HepG2 (cell line): ENCODE results near the gene SEC16A. TPM values are rescaled to one million over a fixed set of nuclear protein-coding genes. Genes with fewer than 3 reads are reported as not detected.

Experiments
- ATF2 ChIP-seq: sonication (generic); formaldehyde crosslinking; IDR thresholded peaks from 2 replicates; pipeline ENCODE4 v1.4.0; 2020; ENCODE audit warnings: missing genetic modification reagents
- ATRX ChIP-seq: sonication (generic); formaldehyde crosslinking; IDR thresholded peaks from 2 replicates; pipeline ENCODE4 v1.4.0; 2020; ENCODE audit warnings: missing genetic modification reagents, borderline replicate concordance
- CBX1 ChIP-seq: IDR thresholded peaks from one replicate; pipeline ENCODE4 v1.6.1; 2016; ENCODE audit warnings: antibody characterized with exemption, low read depth
- CREB1 ChIP-seq, 2 experiments: fragments of 450-650 bp in 1 of 2; IDR thresholded peaks; 2 replicates each; pipeline ENCODE4 v1.6.1; 2016 to 2017; ENCODE audit warnings: control low read depth in 1 of 2, mild to moderate bottlenecking in 1 of 2, missing compliant biosample characterization in 1 of 2, missing genetic modification characterization in 1 of 2
- FUBP1 ChIP-seq: sonication (generic); formaldehyde crosslinking; IDR thresholded peaks from 2 replicates; pipeline ENCODE4 v1.5.1; 2020; ENCODE audit warnings: missing genetic modification reagents, mild to moderate bottlenecking, borderline replicate concordance
- HDAC1 ChIP-seq: sonication (generic); formaldehyde crosslinking; IDR thresholded peaks from 2 replicates; pipeline ENCODE4 v1.5.1; 2020; ENCODE audit warnings: mild to moderate bottlenecking, missing genetic modification reagents
- HOXD1 ChIP-seq: sonication (generic); formaldehyde crosslinking; IDR thresholded peaks from 2 replicates; pipeline ENCODE4 v1.5.0; 2020; ENCODE audit warnings: missing genetic modification reagents
- PHF20 ChIP-seq: sonication (generic); formaldehyde crosslinking; IDR thresholded peaks from 2 replicates; pipeline ENCODE4 v1.5.0; 2020; ENCODE audit warnings: mild to moderate bottlenecking, missing genetic modification reagents
- RFX5 ChIP-seq: IDR thresholded peaks from 2 replicates; pipeline ENCODE4 v1.6.1; 2011; ENCODE audit warnings: low read depth, low read length, improper control_type of control experiment
- SKI ChIP-seq: fragments of 450-650 bp; IDR thresholded peaks from one replicate; pipeline ENCODE4 v1.6.1; 2018; ENCODE audit warnings: mild to moderate bottlenecking; ENCODE audit not compliant: partially characterized antibody
- SNAPC5 ChIP-seq: sonication (generic); formaldehyde crosslinking; IDR thresholded peaks from 2 replicates; pipeline ENCODE4 v1.8.1; 2023; ENCODE audit warnings: mild to moderate bottlenecking, missing genetic modification reagents, borderline replicate concordance
- SRSF1 ChIP-seq: fragments of 200-400 bp; formaldehyde crosslinking; optimal IDR thresholded peaks from 2 replicates; pipeline ENCODE3; 2017; ENCODE audit warnings: mild to moderate bottlenecking, low read depth, low read length, moderate library complexity
- ZBTB1 ChIP-seq: sonication (generic); formaldehyde crosslinking; IDR thresholded peaks from 2 replicates; pipeline ENCODE4 v1.4.0; 2020; ENCODE audit warnings: missing genetic modification reagents, borderline replicate concordance
- ZBTB7A ChIP-seq: sonication (generic); formaldehyde crosslinking; IDR thresholded peaks from 2 replicates; pipeline ENCODE4 v1.8.0; 2022; ENCODE audit warnings: mild to moderate bottlenecking, missing genetic modification reagents
- ZNF317 ChIP-seq: sonication (generic); formaldehyde crosslinking; IDR thresholded peaks from 2 replicates; pipeline ENCODE4 v1.5.0; 2020; ENCODE audit warnings: mild to moderate bottlenecking, missing genetic modification reagents
- ZNF337 ChIP-seq: sonication (generic); formaldehyde crosslinking; IDR thresholded peaks from 2 replicates; pipeline ENCODE4 v1.5.1; 2020; ENCODE audit warnings: missing genetic modification reagents, low read depth, mild to moderate bottlenecking, borderline replicate concordance
- polyA plus RNA-seq, 8 experiments: library from polyadenylated mRNA; depleted of rRNA in 3 of 8; stranded (reverse) in 7 of 8; unstranded in 1 of 8; fragments of >200 nt; fragmentation: Illumina TruSeq in 4 of 8; extraction: Trizol in 4 of 8; gene quantifications; 2 replicates each; pipeline versions ENCODE4 v1.2.1 to v1.2.3, GENCODE V29; 2011 to 2016; ENCODE audit warnings: low read depth in 4 of 8, missing spikeins in 1 of 8, mixed read lengths in 1 of 8; ENCODE audit not compliant: insufficient read depth in 1 of 8
- total RNA-seq, 5 experiments: library from RNA; depleted of rRNA; stranded (reverse); fragments of >200 nt; fragmentation: Illumina TruSeq; extraction: Trizol; gene quantifications; 2 replicates each; pipeline ENCODE4 v1.2.3, GENCODE V29; 2016; ENCODE audit warnings: low read depth in 1 of 5
- TF ChIP-seq, protein P1 (sequence below): IDR thresholded peaks from 2 replicates; pipeline ENCODE4 v1.4.0; 2020; ENCODE audit warnings: mild to moderate bottlenecking, missing genetic modification reagents
- TF ChIP-seq, protein P2 (sequence below): sonication (generic); formaldehyde crosslinking; IDR thresholded peaks from 2 replicates; pipeline ENCODE4 v1.5.0; 2020; ENCODE audit warnings: missing genetic modification reagents, mild to moderate bottlenecking, borderline replicate concordance

The SEC16A gene
- total and polyA plus RNA-seq, 2 of the 13 experiments (the other 11 are each of a cell fraction or from before 2014, with no cell fraction given): 15.9 to 18.9 TPM

DNA sequence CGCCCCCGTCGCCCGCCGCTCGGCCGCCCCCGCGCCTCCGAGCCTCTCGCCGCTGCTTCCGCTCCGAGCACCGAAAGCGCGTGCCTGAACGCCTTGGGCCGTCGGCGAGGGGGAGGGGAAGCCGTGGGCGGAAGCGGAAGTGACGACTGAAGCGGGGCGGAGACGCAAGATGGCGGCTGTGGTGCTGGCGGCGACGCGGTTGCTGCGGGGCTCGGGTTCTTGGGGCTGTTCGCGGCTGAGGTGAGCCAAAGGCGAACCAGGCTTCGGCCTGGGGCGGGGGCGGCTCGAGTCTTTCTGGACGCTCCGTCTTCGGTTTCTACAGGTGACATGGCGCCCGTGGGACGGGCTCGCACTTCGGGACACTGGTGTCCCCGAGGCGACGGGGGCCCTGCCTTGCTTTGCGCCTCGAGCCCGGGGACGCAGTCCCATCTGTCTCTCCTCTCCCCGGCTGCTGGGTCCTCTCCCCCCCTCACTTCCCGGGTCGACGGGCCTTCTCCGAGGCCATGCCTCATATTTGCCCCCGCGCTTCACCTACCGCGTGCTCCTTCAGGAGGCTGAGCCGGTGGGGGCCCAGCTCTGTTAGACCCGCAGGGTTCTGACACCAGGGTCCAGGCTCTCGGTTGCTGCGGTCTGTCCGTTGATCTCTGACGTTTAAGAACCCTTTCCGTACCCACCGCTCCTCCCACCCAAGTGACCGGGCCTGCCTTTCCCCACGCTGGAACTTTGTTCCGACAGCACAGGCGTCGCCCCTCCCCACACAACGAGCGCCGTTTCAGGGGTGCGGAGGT, 72.1 kb downstream of the SEC16A start, which contains the start of the genes ENTR1 and PMPCA (continued):
- peak; percentile 89 for TF ChIP-seq PHF20 (CRISPR knock-in tag)
- peak; percentile 79 for TF ChIP-seq ZNF317 (CRISPR knock-in tag)
- TF ChIP-seq SRSF1: peak; percentile 68
- TF ChIP-seq SKI: no peak
- TF ChIP-seq ZBTB1: no peak
- TF ChIP-seq, protein P1, sequence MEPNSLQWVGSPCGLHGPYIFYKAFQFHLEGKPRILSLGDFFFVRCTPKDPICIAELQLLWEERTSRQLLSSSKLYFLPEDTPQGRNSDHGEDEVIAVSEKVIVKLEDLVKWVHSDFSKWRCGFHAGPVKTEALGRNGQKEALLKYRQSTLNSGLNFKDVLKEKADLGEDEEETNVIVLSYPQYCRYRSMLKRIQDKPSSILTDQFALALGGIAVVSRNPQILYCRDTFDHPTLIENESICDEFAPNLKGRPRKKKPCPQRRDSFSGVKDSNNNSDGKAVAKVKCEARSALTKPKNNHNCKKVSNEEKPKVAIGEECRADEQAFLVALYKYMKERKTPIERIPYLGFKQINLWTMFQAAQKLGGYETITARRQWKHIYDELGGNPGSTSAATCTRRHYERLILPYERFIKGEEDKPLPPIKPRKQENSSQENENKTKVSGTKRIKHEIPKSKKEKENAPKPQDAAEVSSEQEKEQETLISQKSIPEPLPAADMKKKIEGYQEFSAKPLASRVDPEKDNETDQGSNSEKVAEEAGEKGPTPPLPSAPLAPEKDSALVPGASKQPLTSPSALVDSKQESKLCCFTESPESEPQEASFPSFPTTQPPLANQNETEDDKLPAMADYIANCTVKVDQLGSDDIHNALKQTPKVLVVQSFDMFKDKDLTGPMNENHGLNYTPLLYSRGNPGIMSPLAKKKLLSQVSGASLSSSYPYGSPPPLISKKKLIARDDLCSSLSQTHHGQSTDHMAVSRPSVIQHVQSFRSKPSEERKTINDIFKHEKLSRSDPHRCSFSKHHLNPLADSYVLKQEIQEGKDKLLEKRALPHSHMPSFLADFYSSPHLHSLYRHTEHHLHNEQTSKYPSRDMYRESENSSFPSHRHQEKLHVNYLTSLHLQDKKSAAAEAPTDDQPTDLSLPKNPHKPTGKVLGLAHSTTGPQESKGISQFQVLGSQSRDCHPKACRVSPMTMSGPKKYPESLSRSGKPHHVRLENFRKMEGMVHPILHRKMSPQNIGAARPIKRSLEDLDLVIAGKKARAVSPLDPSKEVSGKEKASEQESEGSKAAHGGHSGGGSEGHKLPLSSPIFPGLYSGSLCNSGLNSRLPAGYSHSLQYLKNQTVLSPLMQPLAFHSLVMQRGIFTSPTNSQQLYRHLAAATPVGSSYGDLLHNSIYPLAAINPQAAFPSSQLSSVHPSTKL (CRISPR knock-in tag): peak; percentile 49
- no peak for TF ChIP-seq FUBP1 (CRISPR knock-in tag)
- TF ChIP-seq RFX5: no peak
- TF ChIP-seq ATF2: peak; percentile 53; the same call in 1 of the 2 replicates
- no peak for TF ChIP-seq ATRX (CRISPR knock-in tag)
- peak; percentile 30; the same call in 1 of the 2 replicates for TF ChIP-seq ZNF337
- peak; percentile 68 for TF ChIP-seq CBX1
- TF ChIP-seq SNAPC5: 0 out of 2 replicates have a peak, but pooled peaks have one; percentile 38
- TF ChIP-seq HOXD1: peak; percentile 81
- TF ChIP-seq CREB1 (IDR thresholded peaks at IDR 0.05): peak; percentile 88
- peak; percentile 94 for TF ChIP-seq CREB1 (CRISPR knock-in tag; IDR thresholded peaks at IDR 0.05)
- TF ChIP-seq, protein P2, sequence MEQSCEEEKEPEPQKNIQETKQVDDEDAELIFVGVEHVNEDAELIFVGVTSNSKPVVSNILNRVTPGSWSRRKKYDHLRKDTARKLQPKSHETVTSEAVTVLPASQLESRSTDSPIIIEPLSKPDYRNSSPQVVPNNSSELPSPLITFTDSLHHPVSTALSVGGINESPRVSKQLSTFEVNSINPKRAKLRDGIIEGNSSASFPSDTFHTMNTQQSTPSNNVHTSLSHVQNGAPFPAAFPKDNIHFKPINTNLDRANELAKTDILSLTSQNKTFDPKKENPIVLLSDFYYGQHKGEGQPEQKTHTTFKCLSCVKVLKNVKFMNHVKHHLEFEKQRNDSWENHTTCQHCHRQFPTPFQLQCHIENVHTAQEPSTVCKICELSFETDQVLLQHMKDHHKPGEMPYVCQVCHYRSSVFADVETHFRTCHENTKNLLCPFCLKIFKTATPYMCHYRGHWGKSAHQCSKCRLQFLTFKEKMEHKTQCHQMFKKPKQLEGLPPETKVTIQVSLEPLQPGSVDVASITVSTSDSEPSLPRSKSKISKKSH (CRISPR knock-in tag): no peak; the same call in 1 of the 2 replicates
- TF ChIP-seq ZBTB7A (CRISPR knock-in tag): no peak; the same call in 1 of the 2 replicates
- peak; percentile 94 for TF ChIP-seq HDAC1 (CRISPR knock-in tag)
